K562 (cell line): ENCODE data around the gene ST7. TPM values are rescaled to one million over a fixed set of nuclear protein-coding genes. Genes with fewer than 3 reads are reported as not detected.

ENCODE experiments used
- ARID3A ChIP-seq: IDR thresholded peaks from 2 replicates; pipeline ENCODE4 v1.6.1; 2012; ENCODE audit warnings: low read depth, low read length, improper control_type of control experiment, borderline replicate concordance
- BRF2 ChIP-seq: IDR thresholded peaks from 3 replicates; pipeline ENCODE4 v1.6.1; 2011; ENCODE audit warnings: borderline replicate concordance, mild to moderate bottlenecking; ENCODE audit not compliant: insufficient read length, insufficient read depth
- CHAMP1 ChIP-seq: fragments of 450-650 bp; IDR thresholded peaks from 2 replicates; pipeline ENCODE4 v1.6.1; 2016; ENCODE audit warnings: mild to moderate bottlenecking
- DEAF1 ChIP-seq: fragments of 450-650 bp; formaldehyde crosslinking; IDR thresholded peaks from 2 replicates; pipeline ENCODE4 v1.4.0; 2020; ENCODE audit warnings: mild to moderate bottlenecking, moderate library complexity
- EWSR1 ChIP-seq: fragments of 450-650 bp; IDR thresholded peaks from 2 replicates; pipeline ENCODE4 v1.6.1; 2018; ENCODE audit warnings: borderline replicate concordance, mild to moderate bottlenecking, low read depth, moderate library complexity; ENCODE audit not compliant: partially characterized antibody
- MECOM ChIP-seq: fragments of 250-450 bp; sonication (Bioruptor Pico); IDR thresholded peaks from 2 replicates; pipeline ENCODE4 v1.8.0; 2022; ENCODE audit warnings: inconsistent platforms
- RAD21 ChIP-seq, 2 experiments: fragments of 250-450 bp in 1 of 2; fragments of 450-650 bp in 1 of 2; sonication (Bioruptor Pico) in 1 of 2; formaldehyde crosslinking in 1 of 2; IDR thresholded peaks in 1 of 2; conservative IDR thresholded peaks in 1 of 2; 2 replicates each; pipeline versions ENCODE4 v1.4.0 to v1.8.0; 2020 to 2022; ENCODE audit warnings: mild to moderate bottlenecking in 2 of 2, moderate library complexity in 1 of 2
- ZNF224 ChIP-seq: sonication (generic); formaldehyde crosslinking; IDR thresholded peaks from 2 replicates; pipeline ENCODE4 v1.8.0; 2022; ENCODE audit warnings: mild to moderate bottlenecking, missing genetic modification reagents
- ZNF384 ChIP-seq: IDR thresholded peaks from 2 replicates; pipeline ENCODE4 v1.6.1; 2012; ENCODE audit warnings: low read depth, low read length, improper control_type of control experiment
- polyA plus RNA-seq, 8 experiments: library from polyadenylated mRNA; depleted of rRNA in 4 of 8; stranded (reverse) in 5 of 8; unstranded in 3 of 8; fragments of >200 nt; fragmentation: Nextera tagmentation in 2 of 8; fragmentation: Illumina TruSeq in 1 of 8; extraction: Ambion mirVana in 2 of 8; extraction: Trizol in 1 of 8; gene quantifications; 2 replicates each; pipeline versions ENCODE4 v1.2.1 to v1.2.3, GENCODE V29; 2011 to 2014; ENCODE audit warnings: inconsistent platforms in 1 of 8, missing spikeins in 1 of 8
- total RNA-seq, 7 experiments: library from RNA; depleted of rRNA in 6 of 7; stranded (reverse); fragments of >200 nt in 6 of 7; fragmentation: Illumina TruSeq in 2 of 7; extraction: Trizol in 2 of 7; gene quantifications; 2 replicates each; pipeline versions ENCODE4 v1.2.1 to v1.2.3, GENCODE V29; 2011 to 2021; ENCODE audit warnings: low replicate concordance in 1 of 7
- TF ChIP-seq, protein P1 (sequence below): fragments of 450-650 bp; IDR thresholded peaks from 2 replicates; pipeline ENCODE4 v1.6.1; 2017; ENCODE audit warnings: antibody characterized with exemption, mild to moderate bottlenecking
- TF ChIP-seq, protein P2 (sequence below), 2 experiments: fragments of 450-650 bp; IDR thresholded peaks; 2 replicates each; pipeline ENCODE4 v1.6.1; 2016

Gene ST7
- total and polyA plus RNA-seq, 9 of the 15 experiments (the other 6 are each of a cell fraction or from before 2014, with no cell fraction given): 23.9 to 56.3 (median 36.9) TPM

GRCh38 chr7:116988363-116988989, 35.2 kb downstream of the ST7 start (continued):
- TF ChIP-seq CHAMP1 (0 out of 2 replicates have a peak, but pooled peaks have one; percentile 35), ARID3A (peak; percentile 95), ZNF384 (0 out of 2 replicates have a peak, but pooled peaks have one; percentile 10), EWSR1 (peak; percentile 29), RAD21 (CRISPR knock-in tag; conservative IDR thresholded peaks at IDR 0.05 in 1 of 2, IDR thresholded peaks at IDR 0.05 in 1 of 2) (peak; percentile 88), MECOM (CRISPR knock-in tag) (0 out of 2 replicates have a peak, but pooled peaks have one; percentile 11), BRF2 (no peak), DEAF1 (CRISPR knock-in tag) (peak; percentile 84), ZNF224 (CRISPR knock-in tag) (no peak)
- TF ChIP-seq, protein P1, sequence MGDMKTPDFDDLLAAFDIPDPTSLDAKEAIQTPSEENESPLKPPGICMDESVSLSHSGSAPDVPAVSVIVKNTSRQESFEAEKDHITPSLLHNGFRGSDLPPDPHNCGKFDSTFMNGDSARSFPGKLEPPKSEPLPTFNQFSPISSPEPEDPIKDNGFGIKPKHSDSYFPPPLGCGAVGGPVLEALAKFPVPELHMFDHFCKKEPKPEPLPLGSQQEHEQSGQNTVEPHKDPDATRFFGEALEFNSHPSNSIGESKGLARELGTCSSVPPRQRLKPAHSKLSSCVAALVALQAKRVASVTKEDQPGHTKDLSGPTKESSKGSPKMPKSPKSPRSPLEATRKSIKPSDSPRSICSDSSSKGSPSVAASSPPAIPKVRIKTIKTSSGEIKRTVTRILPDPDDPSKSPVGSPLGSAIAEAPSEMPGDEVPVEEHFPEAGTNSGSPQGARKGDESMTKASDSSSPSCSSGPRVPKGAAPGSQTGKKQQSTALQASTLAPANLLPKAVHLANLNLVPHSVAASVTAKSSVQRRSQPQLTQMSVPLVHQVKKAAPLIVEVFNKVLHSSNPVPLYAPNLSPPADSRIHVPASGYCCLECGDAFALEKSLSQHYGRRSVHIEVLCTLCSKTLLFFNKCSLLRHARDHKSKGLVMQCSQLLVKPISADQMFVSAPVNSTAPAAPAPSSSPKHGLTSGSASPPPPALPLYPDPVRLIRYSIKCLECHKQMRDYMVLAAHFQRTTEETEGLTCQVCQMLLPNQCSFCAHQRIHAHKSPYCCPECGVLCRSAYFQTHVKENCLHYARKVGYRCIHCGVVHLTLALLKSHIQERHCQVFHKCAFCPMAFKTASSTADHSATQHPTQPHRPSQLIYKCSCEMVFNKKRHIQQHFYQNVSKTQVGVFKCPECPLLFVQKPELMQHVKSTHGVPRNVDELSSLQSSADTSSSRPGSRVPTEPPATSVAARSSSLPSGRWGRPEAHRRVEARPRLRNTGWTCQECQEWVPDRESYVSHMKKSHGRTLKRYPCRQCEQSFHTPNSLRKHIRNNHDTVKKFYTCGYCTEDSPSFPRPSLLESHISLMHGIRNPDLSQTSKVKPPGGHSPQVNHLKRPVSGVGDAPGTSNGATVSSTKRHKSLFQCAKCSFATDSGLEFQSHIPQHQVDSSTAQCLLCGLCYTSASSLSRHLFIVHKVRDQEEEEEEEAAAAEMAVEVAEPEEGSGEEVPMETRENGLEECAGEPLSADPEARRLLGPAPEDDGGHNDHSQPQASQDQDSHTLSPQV: 0 out of 2 replicates have a peak, but pooled peaks have one; percentile 8
- TF ChIP-seq, protein P2, sequence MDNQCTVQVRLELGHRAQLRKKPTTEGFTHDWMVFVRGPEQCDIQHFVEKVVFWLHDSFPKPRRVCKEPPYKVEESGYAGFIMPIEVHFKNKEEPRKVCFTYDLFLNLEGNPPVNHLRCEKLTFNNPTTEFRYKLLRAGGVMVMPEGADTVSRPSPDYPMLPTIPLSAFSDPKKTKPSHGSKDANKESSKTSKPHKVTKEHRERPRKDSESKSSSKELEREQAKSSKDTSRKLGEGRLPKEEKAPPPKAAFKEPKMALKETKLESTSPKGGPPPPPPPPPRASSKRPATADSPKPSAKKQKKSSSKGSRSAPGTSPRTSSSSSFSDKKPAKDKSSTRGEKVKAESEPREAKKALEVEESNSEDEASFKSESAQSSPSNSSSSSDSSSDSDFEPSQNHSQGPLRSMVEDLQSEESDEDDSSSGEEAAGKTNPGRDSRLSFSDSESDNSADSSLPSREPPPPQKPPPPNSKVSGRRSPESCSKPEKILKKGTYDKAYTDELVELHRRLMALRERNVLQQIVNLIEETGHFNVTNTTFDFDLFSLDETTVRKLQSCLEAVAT (IDR thresholded peaks at IDR 0.05): no peak
